Measurements from ENCODE around the gene CLPTM1. TPM values are rescaled to one million over a fixed set of nuclear protein-coding genes. Genes with fewer than 3 reads are reported as not detected.
A peak's percentile ranks its signal among the peaks of the same experiment; 100 is the strongest.

Gene CLPTM1
- total RNA-seq, 2 donors from 2014 or later = 69.9 to 78.5 TPM

DNA sequence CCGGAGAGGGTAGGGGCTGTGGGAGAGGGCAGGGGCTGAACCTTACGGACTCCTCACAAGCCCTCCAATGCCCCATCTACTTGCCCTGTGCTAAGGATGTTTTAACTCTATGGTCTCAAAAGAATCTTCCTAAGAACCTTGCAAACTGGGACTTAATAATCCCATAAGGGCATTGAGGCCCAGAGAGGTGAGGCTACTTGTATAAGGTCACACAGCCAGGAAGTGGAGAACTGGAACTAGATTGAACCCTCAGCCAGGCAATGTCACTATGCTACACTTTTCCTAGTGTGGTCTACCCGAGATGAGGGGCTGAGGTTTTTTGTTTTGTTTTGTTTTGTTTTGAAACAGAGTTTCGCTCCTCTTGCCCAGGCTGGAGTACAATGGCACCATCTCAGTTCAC, 23.6 kb upstream of the CLPTM1 start:
- DNase-seq (ENCODE audit: low spot score) = no peak
- intact Hi-C loops (cut with DNase I) = no loop called here

DNA sequence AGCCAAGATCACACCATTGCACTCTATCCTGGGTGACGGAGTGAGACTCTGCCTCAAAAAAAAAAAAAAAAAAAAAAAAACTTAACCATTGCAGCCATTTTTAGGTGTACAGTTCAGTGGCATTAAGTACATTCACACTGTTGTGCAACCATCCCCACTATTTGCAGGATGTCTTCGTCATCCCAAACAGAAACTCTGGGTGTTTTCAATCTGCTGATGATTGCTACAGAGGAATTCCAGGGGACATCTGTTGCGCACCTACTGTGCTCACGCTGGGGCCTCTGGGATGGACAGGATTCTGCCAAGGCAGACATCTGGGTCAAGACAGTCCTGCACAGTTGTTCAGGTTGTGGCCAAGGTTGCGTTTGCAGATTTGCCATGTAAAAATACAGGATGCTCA, 15.5 kb upstream of the CLPTM1 start:
- intact Hi-C loops (cut with DNase I) = loop anchor here in 1 of 2 donors (5.0 kb wide), 2 partner anchors 32 to 958 kb away; partner anchors contain the start of gene APOE
- no peak for DNase-seq (ENCODE audit: low spot score)

GRCh38 chr19:44942067-44942571, 13.1 kb upstream of the CLPTM1 start, which contains the start of gene APOC4:
APOC4 (plus strand) TSS chr19:44942237; CDS start chr19:44942278, 41 bp downstream.
- DNase-seq (ENCODE audit: low spot score) = no peak
- intact Hi-C loops (cut with DNase I) = loop anchor here in 1 of 2 donors (5.0 kb wide), 1 partner anchor 35 kb away; the partner anchor contains the start of gene APOE

DNA sequence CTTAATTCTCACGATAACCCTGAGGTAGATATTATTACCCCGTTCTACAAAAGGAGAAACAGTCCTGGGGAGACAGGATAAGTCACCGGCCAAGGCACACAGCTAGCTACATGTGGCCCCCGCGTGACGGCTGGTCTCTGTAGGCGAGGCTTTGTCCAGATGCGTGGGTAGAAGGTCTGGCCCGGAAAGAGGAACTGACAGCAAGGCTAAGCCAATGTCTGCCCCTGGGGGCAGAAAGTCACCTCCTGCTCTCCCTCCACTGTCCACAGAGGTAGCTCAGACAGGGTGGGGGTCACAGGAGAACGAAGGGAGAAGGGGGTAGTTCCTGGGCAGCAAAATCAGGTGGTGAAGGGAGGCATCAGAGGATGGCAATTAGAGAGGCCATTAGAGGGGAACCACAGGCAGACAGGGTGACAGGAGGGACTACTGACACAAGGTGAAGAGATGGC, 11.4 kb upstream of the CLPTM1 start:
- intact Hi-C loops (cut with DNase I) = loop anchor here in 1 of 2 donors (5.0 kb wide), 1 partner anchor 37 kb away; the partner anchor contains the start of gene APOE
- DNase-seq (ENCODE audit: low spot score) = peak; percentile 89

GRCh38 chr19:44947041-44947581, 8.1 kb upstream of the CLPTM1 start:
- intact Hi-C loops (cut with DNase I) = no loop called here
- no peak for DNase-seq (ENCODE audit: low spot score)

DNA sequence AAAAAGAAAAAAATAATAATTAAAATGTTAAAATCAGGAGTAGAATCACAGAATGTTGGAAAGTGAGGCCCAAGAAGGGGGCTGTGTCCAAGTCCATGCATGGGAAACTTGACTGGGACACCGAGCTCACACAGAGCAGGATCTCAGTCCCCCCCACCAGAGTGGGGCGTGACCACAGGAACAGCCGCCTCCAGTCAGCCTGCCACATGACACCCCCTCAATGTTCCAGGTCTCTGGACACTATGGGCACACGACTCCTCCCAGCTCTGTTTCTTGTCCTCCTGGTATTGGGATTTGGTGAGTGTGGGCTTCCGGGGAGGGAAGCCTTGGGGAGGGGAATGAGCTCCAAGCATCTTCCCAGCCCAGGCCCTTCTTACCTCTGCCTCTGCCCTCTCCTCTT, 6.9 kb upstream of the CLPTM1 start:
- no peak for DNase-seq (ENCODE audit: low spot score)
- intact Hi-C loops (cut with DNase I) = no loop called here

GRCh38 chr19:44948763-44949374, 6.3 kb upstream of the CLPTM1 start:
- intact Hi-C loops (cut with DNase I) = no loop called here
- no peak for DNase-seq (ENCODE audit: low spot score)

DNA sequence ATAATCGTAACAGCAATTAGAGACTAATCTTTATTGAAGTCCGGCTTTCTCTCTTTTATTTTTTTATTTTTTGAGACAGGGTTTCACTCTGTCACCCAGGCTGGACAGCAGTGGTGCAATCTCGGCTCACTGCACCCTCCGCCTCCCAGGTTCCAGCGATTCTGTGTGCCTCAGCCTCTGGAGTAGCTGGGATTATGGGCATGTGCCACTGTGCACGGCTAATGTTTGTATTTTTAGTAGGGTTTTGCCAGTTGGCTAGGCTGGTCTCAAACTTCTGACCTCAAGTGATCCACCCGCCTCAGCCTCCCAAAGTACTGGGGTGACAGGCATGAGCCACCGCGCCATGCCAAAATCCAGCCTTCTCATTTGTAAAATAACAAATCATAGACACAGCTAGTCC, 5.6 kb upstream of the CLPTM1 start:
- DNase-seq (ENCODE audit: low spot score) = no peak
- intact Hi-C loops (cut with DNase I) = no loop called here

- no peak for DNase-seq (ENCODE audit: low spot score)
- intact Hi-C loops (cut with DNase I) = loop anchor here in 1 of 2 donors (2.0 kb wide), 1 partner anchor 47 kb away; the partner anchor contains the start of gene APOE
These were observed 3.7 kb upstream of the CLPTM1 start for GRCh38 chr19:44951179-44952159.

GRCh38 chr19:44954278-44954648, 917 bp upstream of the CLPTM1 start:
- intact Hi-C loops (cut with DNase I) = no loop called here
- no peak for DNase-seq (ENCODE audit: low spot score)

DNA sequence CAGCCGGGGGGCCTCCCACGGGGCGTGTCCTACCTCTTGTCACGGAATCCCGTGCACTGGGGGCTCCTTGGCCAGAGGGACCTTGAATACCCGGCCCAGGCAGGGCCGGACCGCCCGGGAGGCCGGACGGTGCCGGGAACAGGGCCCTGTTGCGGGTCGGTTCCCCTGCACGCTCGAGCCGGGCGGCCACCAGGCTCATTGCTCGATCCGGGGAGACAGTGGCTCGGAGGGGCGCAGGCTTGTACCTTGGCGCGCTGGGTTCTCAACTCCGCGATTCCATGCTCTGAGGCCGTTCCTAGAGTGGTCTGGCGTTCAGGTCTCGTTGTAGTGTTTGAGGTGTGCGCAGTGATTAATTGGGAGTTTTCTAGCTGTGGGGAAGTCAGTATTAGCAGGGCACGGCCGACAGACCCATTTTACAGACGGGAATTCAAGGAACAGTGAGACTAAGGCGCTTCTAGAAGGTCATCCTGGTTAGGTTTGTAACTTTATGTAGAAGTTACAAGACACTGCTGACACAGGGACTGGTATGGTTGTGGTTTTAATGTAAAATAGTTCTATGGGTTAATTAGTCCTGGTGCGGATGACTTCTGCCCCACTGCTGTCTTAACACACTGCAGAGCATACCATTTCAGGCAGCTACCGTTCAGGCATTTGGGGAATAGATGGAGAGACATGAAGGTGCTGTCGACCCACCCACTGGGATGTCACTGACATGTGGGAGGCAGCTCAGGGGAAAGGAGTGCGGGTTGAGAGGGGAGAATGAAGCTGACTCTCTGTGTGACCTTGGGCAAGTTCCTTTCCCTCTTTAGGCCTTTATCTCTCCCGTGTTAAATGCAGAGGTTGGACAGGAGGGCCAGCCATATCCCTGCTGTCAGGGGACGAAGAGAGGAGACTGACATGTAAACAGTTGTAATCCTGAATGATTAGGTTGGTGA, 592 bp downstream of the CLPTM1 start:
- intact Hi-C loops (cut with DNase I) = loop anchor here in 1 of 2 donors (1.0 kb wide), 1 partner anchor 26 kb away; no protein-coding TSS in a partner anchor
- no peak for DNase-seq (ENCODE audit: low spot score)

DNA sequence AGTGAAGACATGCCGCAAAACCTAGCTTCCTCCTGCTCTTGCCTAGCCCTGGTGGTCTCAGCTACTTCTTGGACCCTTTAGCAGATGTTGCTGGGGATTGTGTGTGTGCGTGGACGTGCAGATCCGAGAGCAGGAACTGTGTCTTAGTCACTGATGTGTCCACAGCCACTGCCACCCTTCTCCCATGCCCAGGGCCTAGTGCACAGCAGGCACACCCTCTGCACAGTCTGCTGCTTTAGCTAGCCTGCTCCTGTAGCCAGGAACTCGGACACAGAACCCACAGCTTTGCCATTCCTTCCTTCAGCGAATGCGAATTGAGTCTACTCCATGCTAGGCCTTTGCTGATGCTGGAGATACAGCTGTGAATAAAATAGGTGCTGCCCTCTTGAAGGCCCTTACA, 2.3 kb downstream of the CLPTM1 start:
- intact Hi-C loops (cut with DNase I) = no loop called here
- DNase-seq (ENCODE audit: low spot score) = no peak

- intact Hi-C loops (cut with DNase I) = no loop called here
- DNase-seq (ENCODE audit: low spot score) = no peak
These were observed 2.9 kb downstream of the CLPTM1 start for GRCh38 chr19:44958090-44958489.

- DNase-seq (ENCODE audit: low spot score) = no peak
- intact Hi-C loops (cut with DNase I) = no loop called here
These were observed 4.5 kb downstream of the CLPTM1 start for GRCh38 chr19:44959691-44960090.

DNA sequence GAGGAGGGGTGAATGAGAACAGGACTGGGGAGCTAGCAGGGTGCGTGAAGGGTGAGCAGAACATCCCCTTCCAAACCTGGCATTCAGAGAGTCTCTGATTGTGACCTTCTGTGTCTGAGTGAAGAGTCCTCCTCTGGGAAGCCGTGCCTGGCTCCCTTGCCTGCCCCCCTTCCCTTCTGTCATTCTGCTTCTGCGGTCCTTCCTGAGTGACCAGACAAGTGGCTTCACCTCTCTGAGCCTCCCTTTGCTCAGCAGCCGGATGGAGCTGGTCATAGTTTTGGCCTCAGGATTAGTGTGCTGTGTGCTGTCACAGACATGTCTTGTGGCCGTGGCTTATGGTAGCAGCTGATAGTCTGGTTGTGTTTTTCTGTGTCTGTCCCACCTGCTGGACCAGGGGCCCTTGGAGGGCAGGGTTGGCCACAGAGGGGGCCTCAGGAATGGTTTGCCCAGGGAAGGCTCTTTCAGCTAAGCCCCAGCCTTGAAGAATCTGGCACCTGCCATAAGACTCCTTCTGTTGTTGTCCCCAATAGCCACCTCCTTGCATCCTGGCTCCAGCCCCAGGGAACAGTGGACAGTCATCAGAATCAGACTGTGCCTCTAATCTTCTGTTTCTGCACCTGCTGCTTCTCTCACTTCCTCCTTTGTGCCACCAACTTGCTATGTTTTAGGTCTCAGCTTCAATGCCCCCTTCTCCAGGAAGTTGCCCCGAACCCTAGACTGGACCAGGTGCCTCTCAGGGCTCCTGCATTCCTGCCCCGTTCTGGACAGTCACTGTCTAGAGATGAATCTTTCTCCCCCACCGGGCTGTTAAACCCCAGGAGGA, 5.9 kb downstream of the CLPTM1 start:
- intact Hi-C loops (cut with DNase I) = no loop called here
- no peak for DNase-seq (ENCODE audit: low spot score)

GRCh38 chr19:44961821-44962220, 6.6 kb downstream of the CLPTM1 start:
- intact Hi-C loops (cut with DNase I) = no loop called here
- no peak for DNase-seq (ENCODE audit: low spot score)

GRCh38 chr19:44968118-44968517, 12.9 kb downstream of the CLPTM1 start:
- intact Hi-C loops (cut with DNase I) = loop anchor here in 1 of 2 donors (5.0 kb wide), 1 partner anchor 899 kb away; no protein-coding TSS in a partner anchor
- no peak for DNase-seq (ENCODE audit: low spot score)

- no peak for DNase-seq (ENCODE audit: low spot score)
- intact Hi-C loops (cut with DNase I) = loop anchor here in 1 of 2 donors (5.0 kb wide), 1 partner anchor 899 kb away; no protein-coding TSS in a partner anchor
These were observed 13.5 kb downstream of the CLPTM1 start for GRCh38 chr19:44968670-44969069.

Data from posterior vena cava (tissue), 2 donors.